ENCODE results near the gene OR8J1. TPM values are rescaled to one million over a fixed set of nuclear protein-coding genes. Genes with fewer than 3 reads are reported as not detected.
A peak's percentile ranks its signal among the peaks of the same experiment; 100 is the strongest.
"Not testable (repeated sequence)": the region's sequence is repeated elsewhere in the genome, so short reads cannot be mapped to it uniquely, and the experiment has no call there.

Gene OR8J1
- total RNA-seq, 1 experiment from 2014 or later, result not detected

DNA sequence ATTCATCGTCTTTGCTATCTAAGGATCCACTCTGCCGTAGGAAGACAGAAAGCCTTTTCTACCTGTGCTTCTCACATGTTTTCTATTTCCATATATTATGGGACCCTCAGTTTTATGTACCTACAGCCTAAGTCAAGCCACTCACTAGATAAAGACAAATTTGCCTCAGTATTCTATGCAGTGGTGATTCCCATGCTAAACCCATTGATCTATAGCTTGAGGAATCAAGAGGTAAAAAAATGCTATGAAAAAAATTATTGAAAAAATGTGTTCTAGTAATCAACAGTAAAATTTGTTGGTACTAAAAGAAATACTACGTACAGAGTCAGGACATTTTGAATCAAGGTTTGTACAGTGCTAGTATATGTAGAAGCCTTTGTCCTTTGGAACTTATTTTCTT lies 40.3 kb downstream of the OR8J1 start:
- DNase-seq, result no peak
- H3K27ac Mint-ChIP-seq (ENCODE audit: unreplicated experiment), result no peak overlapping the region
- Histone ChIP-seq H3K27me3 (replicated peaks; ENCODE audit: control insufficient read depth, insufficient read depth, low read length) (no peaks in the 10 kb centered on the region), H3K4me3 (ENCODE audit: low read depth, low read length) (no peak overlapping the region), H3K4me1 (no peaks in the 10 kb centered on the region), H3K36me3 (ENCODE audit: control insufficient read depth, insufficient read depth, low read length) (no peaks in the 10 kb centered on the region), H3K9me3 (no peaks in the 10 kb centered on the region)
- no peaks in the 10 kb centered on the region for H3K27me3 Mint-ChIP-seq (ENCODE audit: insufficient read depth, unreplicated experiment)
- intact Hi-C loops (cut with micrococcal nuclease; ENCODE audit: unreplicated experiment), result loop anchor here (10.0 kb wide), 1 partner anchor 450 kb away; no protein-coding TSS in a partner anchor
- H3K36me3 Mint-ChIP-seq (ENCODE audit: insufficient read depth, unreplicated experiment), result no peaks in the 10 kb centered on the region
- H3K4me3 Mint-ChIP-seq (ENCODE audit: unreplicated experiment), result no peak overlapping the region
- no peaks in the 10 kb centered on the region for H3K4me1 Mint-ChIP-seq (ENCODE audit: low read depth, unreplicated experiment)
- ChIA-PET CTCF (no interaction called here), POLR2A (no interaction called here)
- TF ChIP-seq, protein P1, sequence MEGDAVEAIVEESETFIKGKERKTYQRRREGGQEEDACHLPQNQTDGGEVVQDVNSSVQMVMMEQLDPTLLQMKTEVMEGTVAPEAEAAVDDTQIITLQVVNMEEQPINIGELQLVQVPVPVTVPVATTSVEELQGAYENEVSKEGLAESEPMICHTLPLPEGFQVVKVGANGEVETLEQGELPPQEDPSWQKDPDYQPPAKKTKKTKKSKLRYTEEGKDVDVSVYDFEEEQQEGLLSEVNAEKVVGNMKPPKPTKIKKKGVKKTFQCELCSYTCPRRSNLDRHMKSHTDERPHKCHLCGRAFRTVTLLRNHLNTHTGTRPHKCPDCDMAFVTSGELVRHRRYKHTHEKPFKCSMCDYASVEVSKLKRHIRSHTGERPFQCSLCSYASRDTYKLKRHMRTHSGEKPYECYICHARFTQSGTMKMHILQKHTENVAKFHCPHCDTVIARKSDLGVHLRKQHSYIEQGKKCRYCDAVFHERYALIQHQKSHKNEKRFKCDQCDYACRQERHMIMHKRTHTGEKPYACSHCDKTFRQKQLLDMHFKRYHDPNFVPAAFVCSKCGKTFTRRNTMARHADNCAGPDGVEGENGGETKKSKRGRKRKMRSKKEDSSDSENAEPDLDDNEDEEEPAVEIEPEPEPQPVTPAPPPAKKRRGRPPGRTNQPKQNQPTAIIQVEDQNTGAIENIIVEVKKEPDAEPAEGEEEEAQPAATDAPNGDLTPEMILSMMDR (IDR thresholded peaks at IDR 0.05; ENCODE audit: insufficient read depth in 1 of 2, low read depth in 1 of 2, low read length in 1 of 2, severe bottlenecking in 1 of 2, unreplicated experiment in 1 of 2), result no peak
- no TSS peak for BruUV-seq (replicated peaks)
- no peaks in the 10 kb centered on the region for H3K9me3 Mint-ChIP-seq (ENCODE audit: unreplicated experiment)

DNA sequence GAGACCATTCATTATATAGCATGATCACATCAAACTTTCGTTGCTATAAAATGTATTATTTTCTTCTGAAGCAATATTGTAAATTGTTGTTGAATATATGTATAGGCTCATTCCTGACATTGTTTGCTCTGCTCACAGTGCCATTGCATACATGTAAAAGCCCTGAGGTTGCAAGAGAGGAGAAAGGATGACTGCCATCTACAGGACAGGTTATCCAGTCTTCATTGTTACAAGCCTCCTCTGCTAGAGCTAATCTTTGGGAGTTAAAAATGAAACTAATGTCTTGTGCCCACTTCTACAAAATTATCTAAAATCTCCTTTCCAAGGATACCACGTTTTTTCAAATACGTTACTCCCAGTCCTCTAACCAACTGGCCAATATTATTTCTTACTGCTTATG lies 42.0 kb downstream of the OR8J1 start:
- TF ChIP-seq, protein P1 (IDR thresholded peaks at IDR 0.05; ENCODE audit: insufficient read depth in 1 of 2, low read depth in 1 of 2, low read length in 1 of 2, severe bottlenecking in 1 of 2, unreplicated experiment in 1 of 2), result peak in 1 of 2 experiments; percentile 15
- Mint-ChIP-seq H3K9me3 (ENCODE audit: unreplicated experiment) (no peaks in the 10 kb centered on the region), H3K36me3 (ENCODE audit: insufficient read depth, unreplicated experiment) (no peaks in the 10 kb centered on the region), H3K4me3 (ENCODE audit: unreplicated experiment) (no peak overlapping the region), H3K27ac (ENCODE audit: unreplicated experiment) (no peak overlapping the region), H3K4me1 (ENCODE audit: low read depth, unreplicated experiment) (no peaks in the 10 kb centered on the region), H3K27me3 (ENCODE audit: insufficient read depth, unreplicated experiment) (no peaks in the 10 kb centered on the region)
- POLR2A ChIA-PET, result no interaction called here
- no peaks in the 10 kb centered on the region for H3K4me1 ChIP-seq
- no TSS peak for BruUV-seq (replicated peaks)
- H3K4me3 ChIP-seq (ENCODE audit: low read depth, low read length), result no peak overlapping the region
- intact Hi-C loops (cut with micrococcal nuclease; ENCODE audit: unreplicated experiment), result loop anchor here (10.0 kb wide), 1 partner anchor 451 kb away; no protein-coding TSS in a partner anchor
- CTCF ChIA-PET, result no interaction called here
- DNase-seq, result no peak
- no peaks in the 10 kb centered on the region for H3K36me3 ChIP-seq (ENCODE audit: control insufficient read depth, insufficient read depth, low read length)
- no peaks in the 10 kb centered on the region for H3K9me3 ChIP-seq
- no peaks in the 10 kb centered on the region for H3K27me3 ChIP-seq (replicated peaks; ENCODE audit: control insufficient read depth, insufficient read depth, low read length)

DNA sequence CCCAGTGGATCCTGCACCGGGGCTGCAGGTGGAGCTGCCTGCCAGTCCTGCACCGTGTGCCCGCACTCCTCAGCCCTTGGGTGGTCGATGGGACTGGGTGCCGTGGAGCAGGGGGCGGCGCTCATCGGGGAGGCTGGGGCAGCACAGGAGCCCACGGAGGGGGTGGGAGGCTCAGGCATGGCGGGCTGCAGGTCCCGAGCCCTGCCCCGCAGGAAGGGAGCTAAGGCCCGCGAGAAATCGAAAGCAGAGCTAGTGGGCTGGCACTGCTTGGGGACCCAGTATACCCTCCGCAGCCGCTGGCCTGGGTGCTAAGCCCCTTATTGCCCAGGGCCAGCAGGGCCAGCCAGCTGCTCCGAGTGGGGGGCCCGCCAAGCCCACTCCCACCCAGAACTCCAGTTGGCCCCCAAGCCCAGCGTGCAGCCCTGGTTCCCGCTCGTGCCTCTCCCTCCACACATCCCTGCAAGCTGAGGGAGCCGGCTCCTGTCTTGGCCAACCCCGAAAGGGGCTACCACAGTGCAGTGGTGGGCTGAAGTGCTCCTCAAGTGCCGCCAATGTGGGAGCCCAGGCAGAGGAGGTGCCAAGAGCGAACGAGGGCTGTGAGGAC lies 47.9 kb downstream of the OR8J1 start:
- H3K9me3 ChIP-seq; BruUV-seq (replicated peaks); H3K36me3 Mint-ChIP-seq (ENCODE audit: insufficient read depth, unreplicated experiment); H3K4me1 Mint-ChIP-seq (ENCODE audit: low read depth, unreplicated experiment); DNase-seq; CTCF ChIA-PET; H3K27ac Mint-ChIP-seq (ENCODE audit: unreplicated experiment); H3K4me1 ChIP-seq; H3K27me3 ChIP-seq (replicated peaks; ENCODE audit: control insufficient read depth, insufficient read depth, low read length); H3K4me3 ChIP-seq (ENCODE audit: low read depth, low read length); H3K27me3 Mint-ChIP-seq (ENCODE audit: insufficient read depth, unreplicated experiment); H3K4me3 Mint-ChIP-seq (ENCODE audit: unreplicated experiment); H3K36me3 ChIP-seq (ENCODE audit: control insufficient read depth, insufficient read depth, low read length); POLR2A ChIA-PET; H3K9me3 Mint-ChIP-seq (ENCODE audit: unreplicated experiment); intact Hi-C loops (cut with micrococcal nuclease; ENCODE audit: unreplicated experiment): not testable (repeated sequence)

DNA sequence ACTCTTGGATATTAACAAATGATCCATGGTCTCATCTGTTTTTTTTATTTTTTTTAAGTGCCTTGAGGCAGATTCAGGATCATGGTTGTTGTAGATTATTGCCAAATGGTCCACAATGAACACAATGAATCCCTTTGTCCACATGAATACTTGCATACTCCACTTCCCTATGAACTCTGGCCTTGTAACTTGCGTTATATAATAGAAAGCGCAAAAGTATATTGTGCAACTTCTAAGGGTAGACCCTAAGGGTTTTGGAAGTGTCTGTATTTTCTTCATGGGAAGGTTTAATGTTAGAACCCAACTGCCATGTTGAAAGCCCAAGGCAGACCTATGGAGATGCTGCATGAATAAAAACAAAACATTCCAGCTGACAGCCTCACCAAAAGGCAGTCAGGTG lies 50.3 kb downstream of the OR8J1 start:
- Histone ChIP-seq H3K27me3 (replicated peaks; ENCODE audit: control insufficient read depth, insufficient read depth, low read length) (no peaks in the 10 kb centered on the region), H3K4me1 (no peaks in the 10 kb centered on the region), H3K9me3 (peaks cover 3% of the 10 kb centered on the region; the same call in 1 of the 2 replicates), H3K36me3 (ENCODE audit: control insufficient read depth, insufficient read depth, low read length) (no peaks in the 10 kb centered on the region), H3K4me3 (ENCODE audit: low read depth, low read length) (no peak overlapping the region)
- intact Hi-C loops (cut with micrococcal nuclease; ENCODE audit: unreplicated experiment), result no loop called here
- Mint-ChIP-seq H3K4me1 (ENCODE audit: low read depth, unreplicated experiment) (no peaks in the 10 kb centered on the region), H3K27ac (ENCODE audit: unreplicated experiment) (no peak overlapping the region), H3K4me3 (ENCODE audit: unreplicated experiment) (no peak overlapping the region), H3K9me3 (ENCODE audit: unreplicated experiment) (no peaks in the 10 kb centered on the region), H3K27me3 (ENCODE audit: insufficient read depth, unreplicated experiment) (peaks cover 5% of the 10 kb centered on the region), H3K36me3 (ENCODE audit: insufficient read depth, unreplicated experiment) (no peaks in the 10 kb centered on the region)
- DNase-seq, result no peak
- BruUV-seq (replicated peaks), result no TSS peak
- TF ChIP-seq, protein P1 (IDR thresholded peaks at IDR 0.05; ENCODE audit: insufficient read depth in 1 of 2, low read depth in 1 of 2, low read length in 1 of 2, severe bottlenecking in 1 of 2, unreplicated experiment in 1 of 2), result no peak
- POLR2A ChIA-PET, result no interaction called here
- CTCF ChIA-PET, result no interaction called here
